Nephron (organoid): ENCODE measurements around the gene HNMT.
"Not testable (repeated sequence)": the region's sequence is repeated elsewhere in the genome, so short reads cannot be mapped to it uniquely, and the experiment has no call there.

Experiments
- H3K27ac Mint-ChIP-seq, 3 experiments: 2 replicates each; pipeline ENCODE4 v1.8.0; 2020; ENCODE audit warnings: mixed read lengths in 3 of 3, mild to moderate bottlenecking in 2 of 3, moderate library complexity in 1 of 3
- H3K27me3 Mint-ChIP-seq: 2 replicates; pipeline ENCODE4 v1.8.0; 2021; ENCODE audit warnings: low read depth, mild to moderate bottlenecking, moderate library complexity, mixed read lengths
- H3K36me3 Mint-ChIP-seq: 2 replicates; pipeline ENCODE4 v1.8.0; 2020; ENCODE audit warnings: low read depth, mixed read lengths
- H3K4me1 Mint-ChIP-seq: 2 replicates; pipeline ENCODE4 v1.8.0; 2020; ENCODE audit warnings: mixed read lengths
- H3K4me3 Mint-ChIP-seq, 3 experiments: 2 replicates each; pipeline ENCODE4 v1.8.0; 2020; ENCODE audit warnings: mild to moderate bottlenecking in 3 of 3, mixed read lengths in 3 of 3, moderate library complexity in 2 of 3
- H3K9me3 Mint-ChIP-seq: 2 replicates; pipeline ENCODE4 v1.8.0; 2020; ENCODE audit warnings: mixed read lengths
- CTCF ChIP-seq, 3 experiments: fragments of 200-600 bp; sonication (generic); IDR thresholded peaks; one replicate each; pipeline ENCODE4 v1.5.0; 2021; ENCODE audit warnings: antibody characterized with exemption in 3 of 3; ENCODE audit not compliant: unreplicated experiment in 3 of 3

Gene HNMT

DNA sequence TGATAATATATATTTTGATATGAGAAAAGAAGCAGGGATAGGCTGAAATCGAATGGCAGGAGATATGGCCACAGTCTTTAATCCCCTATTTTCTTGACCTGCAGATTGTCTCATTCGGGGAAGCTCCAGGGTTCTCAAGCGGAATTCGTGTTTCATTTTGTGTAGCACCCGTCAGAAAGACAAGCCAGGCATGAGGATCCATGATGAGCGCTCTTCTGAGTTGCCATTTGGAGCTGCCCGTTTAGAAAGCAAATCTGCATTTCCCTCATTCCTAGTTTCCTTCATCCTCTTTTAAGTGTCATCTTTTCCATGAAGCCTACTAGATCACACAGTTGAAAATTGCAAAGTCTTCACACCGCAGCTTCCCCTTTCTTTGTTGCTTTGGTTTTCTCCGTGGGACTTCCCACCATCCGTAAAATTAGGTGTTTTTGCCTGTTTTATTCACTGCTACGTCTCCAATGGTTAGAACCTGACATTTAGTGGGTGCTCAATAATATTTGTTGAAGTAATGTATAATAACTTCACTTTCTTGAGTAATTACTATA lies 16.9 kb downstream of the HNMT start:
- Mint-ChIP-seq H3K36me3 (peaks cover 27% of the 10 kb centered on the region), H3K4me1 (no peaks in the 10 kb centered on the region), H3K27me3 (no peaks in the 10 kb centered on the region), H3K4me3 (no peak overlapping the region), H3K27ac (no peak overlapping the region), H3K9me3 (no peaks in the 10 kb centered on the region)
- no peak for TF ChIP-seq CTCF (IDR thresholded peaks at IDR 0.05; ENCODE audit: unreplicated experiment in 3 of 3)

DNA sequence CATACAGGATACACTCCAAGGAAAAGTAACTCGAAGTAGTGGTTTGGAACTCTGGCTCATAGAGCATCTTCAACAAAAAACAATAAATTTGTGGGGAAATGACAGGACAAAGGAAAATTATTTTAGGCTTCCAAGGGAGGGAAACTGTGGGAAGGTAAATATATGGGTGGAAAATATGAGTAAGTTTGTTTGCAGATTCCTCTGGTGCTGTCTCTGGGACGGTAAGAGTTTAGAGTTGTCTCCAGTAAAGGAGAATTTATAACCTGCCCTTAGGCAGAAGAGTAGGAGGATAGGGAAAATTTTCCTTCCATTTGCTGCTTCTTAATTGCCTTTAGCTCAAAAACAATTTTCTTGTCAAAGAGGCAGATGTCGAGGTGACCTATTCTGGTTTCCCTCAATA lies 19.3 kb downstream of the HNMT start:
- TF ChIP-seq CTCF (IDR thresholded peaks at IDR 0.05; ENCODE audit: unreplicated experiment in 3 of 3) = no peak
- Mint-ChIP-seq H3K9me3 (peaks cover 9% of the 10 kb centered on the region), H3K27ac (peak overlapping the region; percentile 14 to 54 (median 24)), H3K36me3 (peaks cover 47% of the 10 kb centered on the region), H3K27me3 (no peaks in the 10 kb centered on the region), H3K4me3 (no peak overlapping the region), H3K4me1 (peaks cover 6% of the 10 kb centered on the region)

- Mint-ChIP-seq H3K4me3 (no peak overlapping the region), H3K9me3 (peaks cover 31% of the 10 kb centered on the region), H3K27ac (no peak overlapping the region), H3K36me3 (peaks cover 62% of the 10 kb centered on the region), H3K4me1 (peaks cover 6% of the 10 kb centered on the region), H3K27me3 (no peaks in the 10 kb centered on the region)
- TF ChIP-seq CTCF (IDR thresholded peaks at IDR 0.05; ENCODE audit: unreplicated experiment in 3 of 3) = no peak
Measured at GRCh38 chr2:137986268-137986667, 22.0 kb downstream of the HNMT start.

- Mint-ChIP-seq H3K36me3 (peaks cover 62% of the 10 kb centered on the region), H3K27ac (peak overlapping the region in 1 of 3 experiments; percentile 0), H3K4me1 (peaks cover 6% of the 10 kb centered on the region), H3K9me3 (peaks cover 36% of the 10 kb centered on the region), H3K4me3 (no peak overlapping the region), H3K27me3 (no peaks in the 10 kb centered on the region)
- TF ChIP-seq CTCF (IDR thresholded peaks at IDR 0.05; ENCODE audit: unreplicated experiment in 3 of 3) = no peak
Measured at GRCh38 chr2:137987011-137987410, 22.7 kb downstream of the HNMT start.

DNA sequence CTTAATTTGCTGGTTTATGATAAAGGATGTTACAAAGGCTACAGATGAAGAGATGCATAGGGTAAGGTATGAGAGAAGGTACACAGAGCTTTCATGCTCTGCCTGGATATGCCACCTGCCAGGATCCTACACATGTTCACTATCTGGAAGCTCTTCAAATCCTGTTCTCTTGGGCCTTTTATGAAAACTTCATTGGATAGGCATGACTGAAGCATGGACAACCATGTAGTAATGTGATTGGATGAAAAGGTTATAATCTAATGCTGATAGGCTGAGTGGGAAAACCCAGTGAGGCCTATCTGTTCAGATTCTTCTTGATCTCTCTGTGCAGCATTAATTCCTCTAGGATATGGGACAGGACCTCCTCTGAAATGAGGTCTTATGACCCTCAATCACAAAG lies 26.8 kb downstream of the HNMT start:
- H3K36me3 Mint-ChIP-seq = peaks cover 88% of the 10 kb centered on the region
- peaks cover 71% of the 10 kb centered on the region for H3K9me3 Mint-ChIP-seq
- peaks cover 6% of the 10 kb centered on the region for H3K4me1 Mint-ChIP-seq
- no peak overlapping the region for H3K27ac Mint-ChIP-seq
- no peak overlapping the region for H3K4me3 Mint-ChIP-seq
- H3K27me3 Mint-ChIP-seq = no peaks in the 10 kb centered on the region
- TF ChIP-seq CTCF (IDR thresholded peaks at IDR 0.05; ENCODE audit: unreplicated experiment in 3 of 3) = no peak

DNA sequence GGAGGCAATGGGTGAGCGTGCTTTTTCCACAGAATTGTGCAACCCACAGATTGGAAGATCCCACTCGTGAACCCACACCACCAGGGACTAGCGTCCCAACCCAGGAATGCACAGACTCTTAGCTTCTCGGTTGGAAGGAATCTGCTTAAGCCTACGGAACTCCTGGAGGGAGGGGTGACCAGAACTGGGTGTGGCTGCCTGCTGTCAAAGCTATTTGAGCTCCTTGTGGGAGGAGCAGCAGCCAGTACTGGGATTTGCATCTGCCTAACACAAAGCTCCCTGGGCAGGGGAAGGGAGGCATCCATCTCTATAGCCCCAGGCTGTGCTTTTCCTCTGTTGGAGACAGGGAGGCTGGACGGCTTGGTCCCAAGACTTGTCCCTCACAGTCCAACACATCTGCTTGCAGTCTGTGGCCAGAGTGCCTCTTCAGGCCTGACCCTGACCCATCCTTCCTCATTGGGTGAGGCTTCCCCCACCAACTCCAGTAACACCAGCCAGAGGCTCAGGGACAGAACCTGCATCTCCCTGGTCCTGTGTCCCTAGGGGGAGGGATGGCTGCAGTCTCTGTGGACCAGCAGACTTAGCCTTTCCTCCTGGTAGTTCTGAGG lies 27.9 kb downstream of the HNMT start:
- Mint-ChIP-seq H3K4me3 (no peak overlapping the region), H3K9me3 (peaks cover 77% of the 10 kb centered on the region), H3K4me1 (no peaks in the 10 kb centered on the region), H3K27ac (no peak overlapping the region), H3K27me3 (no peaks in the 10 kb centered on the region), H3K36me3 (peaks cover 91% of the 10 kb centered on the region)
- no peak for TF ChIP-seq CTCF (IDR thresholded peaks at IDR 0.05; ENCODE audit: unreplicated experiment in 3 of 3)

DNA sequence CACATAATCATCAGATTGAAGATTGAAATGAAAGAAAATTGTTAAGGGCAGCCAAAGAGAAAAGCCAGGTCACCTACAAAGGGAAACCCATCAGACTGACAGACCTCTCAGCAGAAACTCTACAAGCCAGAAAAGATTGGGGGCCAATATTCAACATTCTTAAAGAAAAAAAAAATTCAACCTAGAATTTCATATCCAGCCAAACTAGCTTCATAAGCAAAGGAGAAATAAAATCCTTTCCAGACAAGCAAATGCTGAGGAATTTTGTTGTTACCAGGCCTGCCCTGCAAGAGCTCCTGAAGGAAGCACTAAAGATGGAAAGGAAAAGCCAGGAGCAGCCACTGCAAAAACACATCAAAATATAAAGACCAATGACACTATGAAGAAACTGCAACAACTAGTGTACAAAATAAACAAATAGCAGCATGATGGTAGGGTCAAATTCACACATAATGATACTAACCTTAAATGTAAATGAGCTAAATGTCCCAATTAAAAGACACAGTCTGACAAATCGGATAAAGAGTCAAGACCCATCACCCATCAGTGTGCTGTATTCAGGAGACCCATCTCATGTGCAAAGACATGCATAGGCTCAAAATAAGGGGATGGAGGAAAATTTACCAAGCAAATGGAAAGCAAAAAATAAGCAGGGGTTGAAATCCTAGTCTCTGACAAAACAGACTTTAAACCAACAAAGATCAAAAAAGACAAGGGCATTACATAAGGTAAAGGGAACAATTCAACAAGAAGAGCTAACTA lies 29.6 kb downstream of the HNMT start:
- not testable (repeated sequence) for H3K4me3 Mint-ChIP-seq, H3K27ac Mint-ChIP-seq, H3K4me1 Mint-ChIP-seq, H3K27me3 Mint-ChIP-seq
- Mint-ChIP-seq H3K9me3 (peaks cover 75% of the 10 kb centered on the region), H3K36me3 (peaks cover 77% of the 10 kb centered on the region)

DNA sequence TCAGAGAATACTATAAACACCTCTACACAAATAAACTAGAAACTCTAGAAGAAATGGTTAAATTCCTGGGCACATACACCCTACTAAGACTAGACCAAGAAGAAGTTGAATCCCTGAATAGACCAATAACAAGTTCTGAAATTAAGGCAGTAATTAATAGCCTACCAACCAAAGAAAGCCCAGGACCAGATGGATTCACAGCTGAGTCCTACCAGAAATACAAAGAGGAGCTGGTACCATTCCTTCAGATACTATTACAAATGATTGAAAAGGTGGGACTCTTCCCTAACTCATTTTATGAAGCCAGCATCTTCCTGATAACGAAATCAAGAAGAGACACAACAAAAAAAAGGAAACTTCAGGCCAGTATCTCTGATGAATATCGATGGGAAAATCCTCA lies 31.1 kb downstream of the HNMT start:
- Mint-ChIP-seq H3K9me3 (peaks cover 61% of the 10 kb centered on the region), H3K36me3 (peaks cover 67% of the 10 kb centered on the region)
- H3K27ac Mint-ChIP-seq, H3K27me3 Mint-ChIP-seq, H3K4me1 Mint-ChIP-seq, H3K4me3 Mint-ChIP-seq: not testable (repeated sequence)
